HG03280 (cell line): ENCODE measurements around the gene YRDC.

Source experiments
- ATAC-seq: cut with Tn5 transposase; IDR thresholded peaks from one replicate; pipeline ENCODE4 v1.9.1; 2021; ENCODE audit warnings: mild to moderate bottlenecking, moderate library complexity; ENCODE audit not compliant: unreplicated experiment

Gene YRDC, protein sequence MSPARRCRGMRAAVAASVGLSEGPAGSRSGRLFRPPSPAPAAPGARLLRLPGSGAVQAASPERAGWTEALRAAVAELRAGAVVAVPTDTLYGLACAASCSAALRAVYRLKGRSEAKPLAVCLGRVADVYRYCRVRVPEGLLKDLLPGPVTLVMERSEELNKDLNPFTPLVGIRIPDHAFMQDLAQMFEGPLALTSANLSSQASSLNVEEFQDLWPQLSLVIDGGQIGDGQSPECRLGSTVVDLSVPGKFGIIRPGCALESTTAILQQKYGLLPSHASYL

DNA sequence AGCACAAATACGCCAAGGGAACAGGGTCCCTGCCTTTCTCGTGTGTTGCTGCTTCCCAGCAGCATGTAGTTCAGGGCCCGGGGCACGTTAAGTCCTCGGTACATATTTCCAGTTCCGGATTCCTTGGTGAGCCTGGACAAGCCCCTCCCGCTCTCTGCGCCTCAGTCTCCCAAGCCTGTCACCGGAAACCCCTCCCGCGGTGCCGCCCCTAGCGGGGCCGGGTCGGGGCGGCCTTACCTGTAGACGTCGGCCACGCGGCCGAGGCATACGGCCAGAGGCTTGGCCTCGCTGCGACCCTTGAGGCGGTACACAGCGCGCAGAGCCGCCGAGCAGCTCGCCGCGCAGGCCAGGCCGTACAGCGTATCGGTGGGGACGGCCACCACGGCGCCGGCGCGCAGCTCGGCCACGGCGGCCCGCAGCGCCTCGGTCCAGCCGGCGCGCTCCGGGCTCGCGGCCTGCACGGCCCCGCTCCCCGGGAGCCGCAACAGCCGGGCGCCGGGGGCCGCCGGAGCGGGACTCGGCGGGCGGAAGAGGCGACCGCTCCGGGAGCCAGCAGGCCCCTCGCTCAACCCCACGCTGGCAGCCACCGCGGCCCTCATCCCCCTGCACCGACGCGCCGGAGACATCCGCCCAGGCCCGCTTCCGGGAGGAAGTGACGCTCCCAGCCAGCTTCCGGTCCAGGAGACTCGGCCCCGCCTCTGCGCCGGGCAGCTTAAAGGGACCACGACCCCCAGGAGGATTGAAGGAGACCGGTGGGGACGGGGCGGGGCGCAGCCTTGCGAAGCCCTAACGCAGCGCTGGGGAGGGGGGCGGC lies at the start of gene YRDC, which contains the start of gene C1orf122:
YRDC (minus strand) TSS at position 654 of the 814 bp plus-strand sequence; CDS start at position 626, 28 bp downstream.
C1orf122 (plus strand) TSS at position 236 of the 814 bp plus-strand sequence. CDS start 615 bp downstream, outside the sequence.
- peak; percentile 89 for ATAC-seq

DNA sequence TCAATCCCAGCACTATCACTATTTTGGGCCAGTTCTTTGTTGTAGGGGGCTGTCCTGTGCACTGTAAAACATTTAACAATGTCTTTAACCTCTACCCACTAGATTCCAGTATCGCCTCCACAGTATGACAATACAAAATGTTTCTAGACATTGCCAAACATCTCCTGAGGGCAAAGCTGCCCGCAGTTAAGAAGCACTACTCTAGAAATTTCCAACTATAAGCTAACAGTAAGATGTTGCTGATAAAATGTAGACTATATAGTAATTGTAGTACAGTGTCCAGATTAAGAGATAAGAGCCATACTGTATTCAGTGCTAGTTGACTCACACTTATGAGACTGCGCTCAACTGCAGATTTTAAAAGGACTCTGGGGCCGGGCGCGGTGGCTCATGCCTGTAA lies 46.4 kb upstream of the YRDC start:
- no peak for ATAC-seq

DNA sequence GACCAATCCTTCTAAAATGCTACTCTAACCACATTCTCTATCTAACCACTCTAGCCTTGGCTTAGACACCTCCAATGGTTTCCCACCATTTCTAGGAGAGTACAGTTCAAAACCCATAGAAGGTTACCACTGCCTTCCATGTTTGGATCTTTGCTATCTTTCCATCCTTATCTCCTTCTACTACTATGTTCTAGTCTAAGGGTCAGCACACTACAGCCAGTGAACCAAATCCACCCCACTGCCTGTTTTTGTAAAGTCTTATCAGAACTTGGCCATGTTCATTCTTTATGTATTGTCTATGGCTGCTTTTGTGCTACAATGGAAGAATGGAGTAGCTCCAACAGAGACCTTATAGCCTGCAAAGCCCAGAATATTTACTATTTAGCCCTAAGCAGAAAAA lies 45.1 kb upstream of the YRDC start:
- ATAC-seq: no peak

DNA sequence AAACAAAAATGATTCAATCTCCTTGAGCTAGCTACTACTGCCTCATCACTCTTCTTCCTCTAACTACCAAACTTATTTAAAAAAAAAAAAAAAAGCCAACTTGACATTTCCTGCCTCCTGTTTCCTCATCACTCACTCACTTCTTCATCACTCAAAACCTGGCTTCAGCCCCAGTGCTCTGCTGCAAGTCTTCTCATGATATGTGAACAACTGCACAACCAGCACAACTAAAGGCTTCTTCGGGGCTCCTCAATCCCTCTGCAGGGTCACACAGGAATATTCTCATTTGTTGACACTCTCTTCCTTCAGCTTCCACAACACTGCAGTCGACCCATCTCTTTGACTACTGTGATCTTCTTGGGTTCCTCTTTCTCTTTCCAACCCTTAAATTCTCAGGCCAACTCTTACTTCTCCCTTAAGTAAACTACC lies 43.8 kb upstream of the YRDC start:
- no peak for ATAC-seq

DNA sequence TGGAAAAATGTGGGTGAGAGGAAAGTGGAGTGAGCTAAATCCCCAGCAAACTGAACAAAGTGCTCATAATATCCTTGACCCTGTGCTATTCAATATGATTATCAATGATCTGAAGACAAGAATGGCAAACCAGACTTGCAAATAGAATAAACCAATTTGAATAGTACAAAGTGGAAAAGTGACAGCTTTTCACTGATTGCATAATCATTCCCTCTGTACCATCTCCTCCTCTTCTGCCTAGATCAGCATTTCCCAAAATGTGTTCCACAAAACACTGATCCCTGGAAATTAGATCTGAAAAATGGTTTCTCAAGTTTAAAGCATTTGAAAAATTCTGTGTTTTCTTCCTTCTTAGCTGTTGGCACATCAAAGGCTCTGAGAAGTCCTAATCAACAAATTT lies 43.3 kb upstream of the YRDC start:
- no peak for ATAC-seq

DNA sequence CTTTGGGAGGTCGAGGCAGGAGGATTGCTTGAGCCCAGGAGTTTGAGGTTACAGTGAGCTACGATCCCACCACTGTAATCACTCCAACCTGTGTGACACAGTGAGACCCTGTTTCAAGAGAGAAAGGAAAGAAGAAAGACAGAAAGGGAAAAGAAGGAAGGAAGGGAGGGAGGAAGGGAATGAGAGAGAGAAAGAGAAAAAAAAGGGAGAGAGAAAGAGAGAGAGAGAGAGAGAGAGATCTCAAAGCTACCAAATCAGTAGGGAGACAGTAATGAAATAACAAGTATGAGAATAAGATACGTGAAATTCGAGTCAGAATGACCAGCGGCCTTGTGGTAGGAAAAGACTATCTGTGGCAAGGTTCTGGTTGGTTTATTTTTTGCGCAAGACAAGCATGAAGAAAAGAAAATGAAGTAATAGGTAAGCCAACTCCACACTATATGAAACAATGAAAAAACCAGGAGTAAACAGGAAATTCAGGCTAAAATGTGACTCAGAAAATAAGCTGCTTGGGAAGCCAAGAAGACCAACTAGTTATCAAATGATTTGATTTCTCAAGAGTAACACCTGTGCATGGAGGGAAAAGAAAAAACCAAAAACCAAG lies 42.4 kb upstream of the YRDC start:
- no peak for ATAC-seq

DNA sequence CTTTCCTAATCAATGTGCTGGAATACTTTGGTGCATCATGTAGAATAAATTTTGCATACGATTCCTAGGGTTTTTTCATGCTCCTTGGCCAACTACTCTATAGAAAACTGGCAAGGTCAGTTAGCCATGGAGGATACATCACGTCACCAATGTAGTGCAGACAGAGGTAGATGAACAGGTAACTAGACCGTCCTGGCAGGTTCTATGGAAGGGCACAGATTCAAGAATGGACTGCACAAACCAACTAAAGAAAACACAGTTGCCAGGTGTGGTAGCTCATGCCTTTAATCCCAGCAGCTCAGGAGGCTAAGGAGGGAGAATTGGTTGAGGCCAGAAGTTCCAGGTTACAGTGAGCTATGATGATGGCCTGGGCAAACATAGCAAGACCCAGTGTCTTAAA lies 41.5 kb upstream of the YRDC start:
- no peak for ATAC-seq

DNA sequence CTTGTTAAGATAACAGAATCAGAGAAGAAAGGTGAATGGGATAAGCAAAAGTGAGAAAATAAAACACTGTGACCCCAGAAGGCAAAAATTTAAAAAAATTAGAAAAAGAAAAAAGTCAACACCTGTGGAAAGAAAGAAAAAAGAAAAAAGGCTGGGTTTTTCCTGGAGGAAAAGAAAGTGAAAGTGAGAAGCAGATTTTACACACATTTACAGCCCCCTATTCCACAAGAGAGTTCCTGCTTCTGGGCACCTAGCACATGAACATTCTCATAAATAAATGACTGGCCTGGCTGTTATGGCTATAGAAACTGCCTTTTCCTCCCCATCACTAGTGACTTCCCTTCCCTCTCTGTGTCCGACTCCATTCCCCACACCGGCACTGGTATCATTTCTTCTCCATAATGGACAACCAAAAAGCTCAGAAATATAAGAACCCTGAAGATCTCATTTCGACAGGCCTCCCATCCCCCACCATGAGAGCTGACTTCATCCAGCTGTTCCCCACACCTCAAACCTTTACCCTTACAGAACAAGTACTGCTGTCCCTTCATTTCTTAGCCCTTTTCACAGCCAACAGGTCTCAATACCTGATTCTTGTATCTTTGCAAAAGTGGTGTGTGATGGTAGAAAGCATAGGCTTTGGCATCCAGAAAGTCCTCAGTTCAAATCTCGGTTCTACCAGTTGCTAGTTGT lies 38.8 kb upstream of the YRDC start:
- no peak for ATAC-seq

DNA sequence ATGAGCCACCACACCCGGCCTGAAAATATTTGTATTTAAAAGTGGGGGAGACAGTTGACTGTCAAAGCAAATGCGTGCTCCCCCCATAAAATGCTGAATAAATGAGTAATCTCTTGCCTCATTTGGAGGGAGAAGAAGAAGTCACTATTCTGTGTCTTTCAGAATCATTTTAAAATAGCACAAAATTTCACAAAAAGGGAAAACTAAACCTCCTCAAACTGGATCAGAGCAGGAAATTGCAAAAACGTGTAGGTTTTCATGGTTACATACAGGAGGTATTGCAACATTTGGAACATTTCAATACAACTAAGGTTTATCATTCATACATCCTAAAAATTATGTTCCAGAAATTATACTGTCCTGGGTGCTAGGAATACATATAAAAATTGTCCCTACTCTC lies 37.8 kb upstream of the YRDC start:
- no peak for ATAC-seq

DNA sequence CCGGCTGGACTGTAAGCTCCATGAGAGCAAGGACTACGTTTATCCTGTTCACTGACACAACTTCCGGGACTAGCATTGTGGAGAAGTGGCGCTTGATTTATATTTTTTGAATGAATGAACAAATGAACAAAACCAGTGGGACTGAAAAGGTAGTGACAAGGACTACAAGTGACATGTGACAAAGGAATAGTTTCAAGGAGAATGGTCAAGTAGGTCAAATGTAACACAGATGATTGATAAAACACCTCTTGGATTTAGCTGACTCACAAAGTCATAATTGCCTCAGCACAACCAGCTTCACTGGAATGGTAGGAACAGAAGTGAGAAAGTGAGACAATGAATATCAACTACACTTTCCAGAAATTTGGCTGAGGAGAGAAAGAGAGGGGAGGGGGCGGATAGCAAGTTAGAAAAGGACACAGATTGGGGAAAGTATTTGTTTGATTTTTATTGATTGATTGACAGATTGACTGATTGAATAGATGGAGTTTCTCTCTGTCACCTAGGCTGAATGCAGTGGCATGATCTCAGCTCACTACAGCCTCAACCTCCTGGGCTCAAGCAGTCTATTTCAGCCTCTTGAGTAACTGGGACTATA lies 37.1 kb upstream of the YRDC start:
- ATAC-seq: no peak

DNA sequence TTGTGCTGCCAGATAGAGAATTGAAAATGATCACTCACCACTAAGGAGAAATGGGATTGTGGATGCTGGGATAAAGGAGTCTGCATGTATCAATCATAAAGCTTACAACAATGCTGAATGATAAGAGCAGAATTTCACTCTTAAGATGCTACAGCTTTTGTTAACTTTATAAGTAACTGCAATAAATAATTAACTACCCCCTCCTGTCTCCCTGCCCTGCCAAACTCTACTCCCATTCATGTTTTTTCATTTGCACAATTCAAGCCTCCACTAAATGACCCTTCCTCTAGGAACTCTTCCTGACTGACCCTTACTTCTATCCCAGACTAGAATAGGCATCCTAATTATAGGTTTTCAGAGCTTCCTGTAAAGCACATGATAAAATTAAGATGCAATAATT lies 36.5 kb upstream of the YRDC start:
- no peak for ATAC-seq

DNA sequence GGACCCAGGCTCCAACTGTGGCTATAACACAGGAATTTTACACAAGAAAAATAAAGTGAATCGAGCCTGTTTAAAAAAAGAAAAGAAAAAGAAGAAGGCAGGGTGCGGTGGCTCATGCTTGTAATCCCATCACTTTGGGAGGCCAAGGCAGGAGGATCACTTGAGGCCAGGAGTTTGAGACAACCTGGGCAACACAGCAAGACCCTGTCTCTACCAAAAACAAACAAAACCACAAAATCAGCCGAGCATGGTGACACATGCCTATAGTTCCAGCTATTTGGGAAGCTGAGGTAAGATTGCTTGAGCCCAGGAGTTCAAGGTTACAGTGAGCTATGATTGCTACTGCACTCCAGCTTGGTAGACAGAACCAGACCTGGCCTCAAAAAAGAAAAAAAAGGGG lies 33.6 kb upstream of the YRDC start:
- no peak for ATAC-seq

DNA sequence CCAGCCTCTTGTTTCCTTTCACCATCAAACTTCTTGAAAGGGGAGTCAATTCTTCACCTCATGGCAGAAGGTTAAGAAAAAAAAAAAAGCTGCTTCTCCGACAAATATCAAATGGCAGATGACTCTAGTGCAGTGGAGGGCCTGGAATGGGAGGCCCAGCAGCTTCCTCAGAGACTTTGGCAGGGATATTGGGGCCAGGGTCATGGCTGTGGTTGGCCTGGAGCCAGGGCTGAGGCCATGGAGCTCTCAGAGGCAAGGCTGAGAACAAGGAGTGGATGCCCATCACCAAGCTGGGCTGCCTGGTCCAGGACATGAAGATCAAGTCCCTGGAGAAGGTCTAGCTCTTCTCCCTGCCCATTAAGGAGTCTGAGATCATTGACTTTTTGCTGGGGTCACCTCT lies 32.7 kb upstream of the YRDC start:
- no peak for ATAC-seq

DNA sequence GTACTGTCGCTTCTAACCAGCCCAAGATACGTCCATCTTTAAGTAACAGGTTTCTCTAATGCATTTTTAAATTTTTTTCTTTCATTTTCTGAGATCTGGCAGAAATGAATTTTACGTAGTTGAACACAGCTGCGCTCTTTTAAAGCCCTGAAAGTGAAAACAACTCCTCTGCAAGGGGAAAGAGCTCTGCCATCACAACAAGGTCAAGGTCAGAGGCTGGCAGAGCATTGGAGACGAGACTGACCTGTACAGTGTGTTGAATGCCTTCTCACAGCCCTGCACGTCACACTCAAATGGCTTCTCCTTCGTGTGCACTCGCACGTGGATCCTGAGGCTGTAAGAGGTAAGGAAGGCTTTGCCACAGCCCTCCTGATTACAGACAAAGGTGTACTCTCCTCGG lies 31.7 kb upstream of the YRDC start:
- ATAC-seq: no peak

DNA sequence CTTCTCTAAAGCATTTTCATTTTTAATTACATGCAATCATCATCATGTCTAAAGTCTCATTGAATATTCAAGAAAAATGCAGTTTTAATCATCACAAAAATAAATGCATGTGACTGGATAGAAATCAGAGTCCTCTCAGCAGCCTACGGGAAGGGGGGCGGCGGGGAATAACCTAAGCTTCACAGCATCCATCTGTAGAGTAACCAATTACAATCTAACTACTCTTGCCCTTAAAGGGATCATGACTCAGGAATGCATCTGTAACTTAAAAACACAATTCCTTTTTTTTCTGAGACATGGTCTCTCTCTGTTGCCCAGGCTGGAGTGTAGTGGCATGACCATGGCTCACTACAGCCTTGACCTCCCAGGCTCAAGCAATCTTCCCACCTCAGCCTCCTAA lies 28.8 kb upstream of the YRDC start:
- no peak for ATAC-seq

DNA sequence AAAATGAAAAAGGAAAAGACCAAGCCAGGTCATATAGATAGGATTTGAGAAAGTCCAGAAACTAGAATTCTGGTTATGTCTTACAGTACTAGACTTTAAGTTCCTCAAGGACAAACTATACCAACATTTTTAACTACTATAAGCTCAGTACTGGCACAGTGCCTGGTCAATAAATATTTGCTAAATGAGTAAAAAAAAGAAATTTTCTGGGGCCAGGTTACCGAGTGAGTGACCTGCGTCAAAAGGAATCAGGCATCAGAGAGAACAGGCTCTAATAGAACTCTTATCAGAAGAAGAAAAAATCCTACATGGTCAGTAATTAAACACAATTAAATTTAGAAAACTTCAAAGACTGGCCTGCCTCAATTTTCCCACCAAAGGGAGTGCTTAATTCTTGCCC lies 23.8 kb upstream of the YRDC start:
- ATAC-seq: no peak

DNA sequence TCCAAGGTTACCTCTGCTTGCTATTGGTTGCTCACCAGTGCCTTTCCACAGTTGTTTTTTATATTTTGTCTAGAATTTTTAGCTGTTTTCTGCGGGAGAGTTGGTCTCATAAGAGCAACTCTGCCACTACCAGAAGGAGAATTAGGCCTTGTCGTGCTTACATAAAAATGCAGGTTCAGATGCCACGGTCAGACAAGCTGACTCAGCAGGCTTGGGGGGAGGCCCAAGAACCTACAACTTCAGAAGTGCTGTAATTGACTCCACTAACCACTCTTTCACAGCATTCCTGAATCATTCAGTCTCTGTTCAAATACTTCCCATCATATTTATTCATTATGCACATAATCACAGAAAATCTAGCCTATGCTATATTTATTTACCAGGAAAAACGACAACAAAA lies 23.1 kb upstream of the YRDC start:
- ATAC-seq: no peak

DNA sequence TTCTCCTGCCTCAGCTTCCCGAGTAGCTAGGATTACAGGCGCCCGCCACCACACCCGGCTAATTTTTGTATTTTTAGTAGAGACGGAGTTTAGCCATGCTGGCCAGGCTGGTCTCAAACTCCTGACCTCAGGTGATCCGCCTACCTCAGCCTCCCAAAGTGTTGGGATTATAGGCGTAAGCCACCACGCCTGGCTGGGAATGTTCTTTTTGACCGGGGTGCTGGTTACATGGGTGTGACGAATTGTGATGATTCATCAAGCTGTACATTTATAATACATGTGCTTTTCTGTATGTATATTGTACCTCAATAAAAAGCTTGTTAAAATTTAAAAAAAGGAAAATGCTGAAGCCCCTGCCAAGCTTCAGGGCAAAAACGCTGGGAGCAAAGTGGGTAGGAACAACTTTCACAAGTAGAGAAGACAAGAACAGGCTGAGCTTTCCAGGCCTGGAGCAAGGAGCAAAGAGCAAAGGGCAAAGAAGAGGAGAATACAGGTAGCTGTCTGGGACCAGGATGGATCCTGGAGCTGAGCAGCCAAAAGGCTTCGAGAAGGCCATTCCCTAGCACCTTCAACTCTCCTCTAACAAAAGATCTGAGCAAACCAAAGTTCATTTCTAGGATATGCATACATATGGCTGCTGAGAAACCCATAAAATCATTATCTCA lies 20.5 kb upstream of the YRDC start:
- ATAC-seq: no peak

DNA sequence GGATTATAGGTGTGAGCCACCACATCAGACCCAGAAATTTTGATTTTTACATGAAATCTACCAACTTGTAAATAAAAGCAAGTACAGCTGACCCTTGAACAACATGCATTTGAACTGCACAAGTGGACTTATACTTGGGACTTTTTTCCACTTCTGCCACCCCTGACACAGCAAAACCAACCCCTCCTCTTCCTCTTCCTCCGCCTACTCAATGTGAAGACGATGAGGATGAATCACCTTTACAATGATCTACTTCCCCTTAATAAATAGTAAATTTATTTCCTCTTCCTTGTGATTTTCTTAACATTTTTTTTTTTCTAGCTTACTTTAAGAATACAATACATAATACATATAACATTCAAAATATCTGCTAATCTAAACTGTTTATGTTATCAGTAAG lies 17.5 kb upstream of the YRDC start:
- no peak for ATAC-seq

DNA sequence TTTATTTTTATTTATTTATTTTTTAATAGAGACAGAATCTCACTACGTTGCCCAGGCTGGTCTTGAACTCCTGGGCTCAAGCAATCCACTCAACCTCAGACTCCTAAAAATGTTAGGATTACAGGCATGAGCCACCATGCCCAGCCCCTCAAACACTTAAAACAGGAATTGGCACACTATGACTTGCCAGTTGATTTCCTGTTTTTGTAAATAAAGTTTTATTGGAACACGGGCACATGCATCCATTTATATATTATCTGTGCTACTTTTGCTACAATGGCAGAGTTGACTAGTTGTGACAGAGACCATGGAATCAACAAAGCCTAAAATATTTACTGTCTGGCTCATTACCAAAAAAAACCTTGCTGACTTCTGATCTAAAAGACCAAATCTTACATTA lies 16.0 kb upstream of the YRDC start:
- ATAC-seq: no peak
